Epidermal melanocyte (primary cell): Measurements from ENCODE around the gene APOO.

Source experiments
- DNase-seq: peaks from one replicate; pipeline ENCODE4 v3.0.0; 2011; ENCODE audit warnings: low spot score; ENCODE audit not compliant: insufficient read length

The APOO gene

GRCh38 chrX:23820235-23820782, 87.4 kb downstream of the APOO start:
- DNase-seq: no peak

- DNase-seq: no peak
Measured at GRCh38 chrX:23819385-23820234, 88.1 kb downstream of the APOO start.

- no peak for DNase-seq
Measured at GRCh38 chrX:23817979-23818336, 89.8 kb downstream of the APOO start.

GRCh38 chrX:23816179-23816578, 91.6 kb downstream of the APOO start:
- no peak for DNase-seq

GRCh38 chrX:23815376-23815775, 92.4 kb downstream of the APOO start:
- no peak for DNase-seq

- no peak for DNase-seq
Measured at GRCh38 chrX:23813808-23814207, 93.9 kb downstream of the APOO start.

GRCh38 chrX:23811656-23812055, 96.1 kb downstream of the APOO start:
- no peak for DNase-seq

GRCh38 chrX:23811108-23811651, 96.6 kb downstream of the APOO start:
- no peak for DNase-seq

GRCh38 chrX:23810279-23810678, 97.5 kb downstream of the APOO start:
- no peak for DNase-seq

- no peak for DNase-seq
Measured at GRCh38 chrX:23805389-23805788, 102.3 kb downstream of the APOO start.

GRCh38 chrX:23804578-23804977, 103.2 kb downstream of the APOO start:
- DNase-seq: no peak

GRCh38 chrX:23803931-23804381, 103.8 kb downstream of the APOO start:
- no peak for DNase-seq

- DNase-seq: no peak
Measured at GRCh38 chrX:23802431-23802830, 105.3 kb downstream of the APOO start.

GRCh38 chrX:23799469-23800065, 108.2 kb downstream of the APOO start:
- no peak for DNase-seq

GRCh38 chrX:23797371-23798128, 110.2 kb downstream of the APOO start:
- no peak for DNase-seq

- no peak for DNase-seq
Measured at GRCh38 chrX:23795221-23795620, 112.5 kb downstream of the APOO start.

GRCh38 chrX:23792861-23793553, 114.7 kb downstream of the APOO start:
- DNase-seq: no peak

- DNase-seq: no peak
Measured at GRCh38 chrX:23790155-23790497, 117.6 kb downstream of the APOO start.

- DNase-seq: no peak
Measured at GRCh38 chrX:23789386-23790154, 118.2 kb downstream of the APOO start.

- DNase-seq: no peak
Measured at GRCh38 chrX:23788946-23789345, 118.8 kb downstream of the APOO start.
